Stimulated activated naive CD8-positive, alpha-beta T cell treated with anti-CD3 and anti-CD28 coated beads, Interleukin-15, Interleukin-2, amounts not matched to agents 100 ng/mL and 50 ng/mL, for 24 hours (primary cell): ENCODE results near the gene CIAO3.

Experiments used
- H3K27ac Mint-ChIP-seq: one replicate; pipeline ENCODE4 v1.8.0; 2021; ENCODE audit warnings: mild to moderate bottlenecking, mixed read lengths
- H3K27me3 Mint-ChIP-seq: one replicate; pipeline ENCODE4 v1.8.0; 2021; ENCODE audit warnings: mixed read lengths
- H3K36me3 Mint-ChIP-seq: one replicate; pipeline ENCODE4 v1.8.0; 2021; ENCODE audit warnings: low read depth, mixed read lengths
- H3K4me1 Mint-ChIP-seq: one replicate; pipeline ENCODE4 v1.8.0; 2021; ENCODE audit warnings: low read depth, mixed read lengths
- H3K4me3 Mint-ChIP-seq: one replicate; pipeline ENCODE4 v1.8.0; 2021; ENCODE audit warnings: mild to moderate bottlenecking, mixed read lengths
- H3K9me3 Mint-ChIP-seq: one replicate; pipeline ENCODE4 v1.8.0; 2021; ENCODE audit warnings: mixed read lengths

The CIAO3 gene

GRCh38 chr16:736936-737481 lies 3.8 kb downstream of the CIAO3 start:
- H3K4me3 Mint-ChIP-seq: no peak overlapping the region
- H3K9me3 Mint-ChIP-seq: no peaks in the 10 kb centered on the region
- H3K27me3 Mint-ChIP-seq: no peaks in the 10 kb centered on the region
- no peak overlapping the region for H3K27ac Mint-ChIP-seq
- H3K4me1 Mint-ChIP-seq: peaks cover 30% of the 10 kb centered on the region
- peaks cover 19% of the 10 kb centered on the region for H3K36me3 Mint-ChIP-seq

- Mint-ChIP-seq H3K9me3 (no peaks in the 10 kb centered on the region), H3K4me1 (peaks cover 30% of the 10 kb centered on the region), H3K27me3 (no peaks in the 10 kb centered on the region), H3K4me3 (no peak overlapping the region), H3K27ac (peak overlapping the region; percentile 36), H3K36me3 (peaks cover 19% of the 10 kb centered on the region)
These were observed 4.8 kb downstream of the CIAO3 start for GRCh38 chr16:735982-736453.

- no peaks in the 10 kb centered on the region for H3K9me3 Mint-ChIP-seq
- peaks cover 30% of the 10 kb centered on the region for H3K4me1 Mint-ChIP-seq
- peak overlapping the region; percentile 28 for H3K27ac Mint-ChIP-seq
- peaks cover 19% of the 10 kb centered on the region for H3K36me3 Mint-ChIP-seq
- no peaks in the 10 kb centered on the region for H3K27me3 Mint-ChIP-seq
- no peak overlapping the region for H3K4me3 Mint-ChIP-seq
These were observed 5.6 kb downstream of the CIAO3 start for GRCh38 chr16:734981-735881.

GRCh38 chr16:734208-734980 lies 6.4 kb downstream of the CIAO3 start:
- Mint-ChIP-seq H3K36me3 (peaks cover 19% of the 10 kb centered on the region), H3K9me3 (no peaks in the 10 kb centered on the region), H3K27ac (no peak overlapping the region), H3K4me3 (no peak overlapping the region), H3K27me3 (no peaks in the 10 kb centered on the region), H3K4me1 (peaks cover 24% of the 10 kb centered on the region)

GRCh38 chr16:733382-734207 lies 7.2 kb downstream of the CIAO3 start:
- H3K27ac Mint-ChIP-seq: no peak overlapping the region
- H3K27me3 Mint-ChIP-seq: no peaks in the 10 kb centered on the region
- peaks cover 19% of the 10 kb centered on the region for H3K36me3 Mint-ChIP-seq
- H3K9me3 Mint-ChIP-seq: no peaks in the 10 kb centered on the region
- H3K4me3 Mint-ChIP-seq: no peak overlapping the region
- peaks cover 20% of the 10 kb centered on the region for H3K4me1 Mint-ChIP-seq

- H3K4me1 Mint-ChIP-seq: peaks cover 18% of the 10 kb centered on the region
- H3K36me3 Mint-ChIP-seq: peaks cover 17% of the 10 kb centered on the region
- H3K27me3 Mint-ChIP-seq: no peaks in the 10 kb centered on the region
- H3K27ac Mint-ChIP-seq: no peak overlapping the region
- H3K9me3 Mint-ChIP-seq: no peaks in the 10 kb centered on the region
- no peak overlapping the region for H3K4me3 Mint-ChIP-seq
These were observed 7.9 kb downstream of the CIAO3 start for GRCh38 chr16:732936-733335.

GRCh38 chr16:732332-732731 lies 8.5 kb downstream of the CIAO3 start:
- Mint-ChIP-seq H3K27ac (no peak overlapping the region), H3K36me3 (peaks cover 13% of the 10 kb centered on the region), H3K9me3 (no peaks in the 10 kb centered on the region), H3K4me3 (no peak overlapping the region), H3K27me3 (no peaks in the 10 kb centered on the region), H3K4me1 (peaks cover 15% of the 10 kb centered on the region)

GRCh38 chr16:730666-731509 lies 9.9 kb downstream of the CIAO3 start:
- Mint-ChIP-seq H3K9me3 (no peaks in the 10 kb centered on the region), H3K4me1 (peaks cover 7% of the 10 kb centered on the region), H3K36me3 (peaks cover 9% of the 10 kb centered on the region), H3K4me3 (no peak overlapping the region), H3K27me3 (no peaks in the 10 kb centered on the region), H3K27ac (no peak overlapping the region)

- H3K4me1 Mint-ChIP-seq: no peaks in the 10 kb centered on the region
- no peak overlapping the region for H3K4me3 Mint-ChIP-seq
- no peaks in the 10 kb centered on the region for H3K27me3 Mint-ChIP-seq
These were observed 10.8 kb downstream of the CIAO3 start for GRCh38 chr16:729768-730665.

GRCh38 chr16:728890-729744 lies 11.7 kb downstream of the CIAO3 start:
- Mint-ChIP-seq H3K27ac (no peak overlapping the region), H3K27me3 (no peaks in the 10 kb centered on the region), H3K4me3 (peak overlapping the region; percentile 51), H3K9me3 (no peaks in the 10 kb centered on the region), H3K36me3 (no peaks in the 10 kb centered on the region), H3K4me1 (no peaks in the 10 kb centered on the region)

More at GRCh38 chr16:729768-730665, 10.8 kb downstream of the CIAO3 start:
- H3K9me3 Mint-ChIP-seq: no peaks in the 10 kb centered on the region
- no peak overlapping the region for H3K27ac Mint-ChIP-seq
- no peaks in the 10 kb centered on the region for H3K36me3 Mint-ChIP-seq

GRCh38 chr16:728131-728889 lies 12.5 kb downstream of the CIAO3 start:
- H3K4me3 Mint-ChIP-seq: peak overlapping the region; percentile 51
- no peaks in the 10 kb centered on the region for H3K4me1 Mint-ChIP-seq
- no peaks in the 10 kb centered on the region for H3K36me3 Mint-ChIP-seq
- H3K9me3 Mint-ChIP-seq: no peaks in the 10 kb centered on the region
- H3K27me3 Mint-ChIP-seq: no peaks in the 10 kb centered on the region
- H3K27ac Mint-ChIP-seq: no peak overlapping the region
